A549 (cell line): ENCODE measurements around the gene COL19A1.

ENCODE experiments used
- FOSL2 ChIP-seq, 2 experiments: fragments of 450-650 bp in 1 of 2; fragments of >200 bp in 1 of 2; sonication (Bioruptor Twin) in 1 of 2; formaldehyde crosslinking; IDR thresholded peaks; 2 replicates each; pipeline versions ENCODE4 v1.5.0 to v1.6.1; 2016 to 2020; ENCODE audit warnings: mild to moderate bottlenecking in 1 of 2, moderate library complexity in 1 of 2
- POLR2A ChIP-seq: IDR thresholded peaks from 2 replicates; pipeline ENCODE4 v1.6.1; 2012; ENCODE audit warnings: mild to moderate bottlenecking, low read length
- RCOR1 ChIP-seq: fragments of 150-350 bp; IDR thresholded peaks from 2 replicates; pipeline ENCODE4 v1.6.1; 2014; ENCODE audit warnings: antibody characterized with exemption, low read length, low read depth

DNA sequence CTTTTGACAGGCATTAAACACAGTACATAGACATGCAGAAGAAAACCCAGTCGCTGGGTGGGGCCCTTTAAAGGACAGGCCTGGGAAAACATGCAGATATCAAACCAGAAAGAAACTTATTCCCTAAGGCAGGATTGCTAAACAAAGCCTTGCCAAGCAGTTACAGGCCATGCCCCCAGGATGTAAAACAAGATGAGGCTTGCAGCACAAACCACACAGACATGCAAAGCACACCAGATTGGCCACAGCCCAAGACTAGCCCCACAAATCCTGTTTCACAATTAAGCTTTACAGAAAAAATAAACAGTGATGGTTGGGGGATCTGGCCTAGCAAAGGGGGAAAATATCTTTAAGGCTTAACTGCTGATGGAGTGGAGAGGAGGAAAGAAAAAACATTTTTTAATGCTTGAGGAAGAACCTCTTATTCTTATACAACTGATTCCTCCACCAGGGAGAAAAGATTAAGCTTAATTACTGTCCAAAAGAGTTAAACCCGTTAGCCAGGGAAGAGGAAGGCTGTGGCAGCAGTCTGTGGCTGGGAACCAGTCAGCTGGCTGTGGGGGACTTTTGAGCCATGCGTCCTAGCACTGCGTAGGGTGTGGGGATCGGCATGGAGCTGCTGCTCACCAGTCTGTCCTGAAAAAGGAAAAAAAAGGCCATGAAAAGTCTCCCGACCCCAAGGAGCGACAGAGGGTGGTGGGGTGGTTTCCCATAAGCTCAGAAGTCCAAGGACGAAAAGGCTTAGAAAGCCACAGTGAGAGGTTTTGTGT, 28.4 kb downstream of the COL19A1 start:
- TF ChIP-seq FOSL2 (IDR thresholded peaks at IDR 0.05) (no peak), FOSL2 (CRISPR knock-in tag; IDR thresholded peaks at IDR 0.05) (no peak), POLR2A (no peak), RCOR1 (no peak)
